Activated naive CD8-positive, alpha-beta T cell (primary cell): ENCODE measurements around the gene FTO.
"Not testable (repeated sequence)": the region's sequence is repeated elsewhere in the genome, so short reads cannot be mapped to it uniquely, and the experiment has no call there.

Experiments used
- H3K27ac Mint-ChIP-seq: one replicate; pipeline ENCODE4 v1.8.0; 2021; ENCODE audit warnings: mixed read lengths
- H3K27me3 Mint-ChIP-seq: one replicate; pipeline ENCODE4 v1.8.0; 2021; ENCODE audit warnings: mixed read lengths
- H3K36me3 Mint-ChIP-seq: one replicate; pipeline ENCODE4 v1.8.0; 2021; ENCODE audit warnings: mixed read lengths
- H3K4me1 Mint-ChIP-seq: one replicate; pipeline ENCODE4 v1.8.0; 2021; ENCODE audit warnings: low read depth, mixed read lengths
- H3K4me3 Mint-ChIP-seq: one replicate; pipeline ENCODE4 v1.8.0; 2021; ENCODE audit warnings: mild to moderate bottlenecking, mixed read lengths
- H3K9me3 Mint-ChIP-seq: one replicate; pipeline ENCODE4 v1.8.0; 2021; ENCODE audit warnings: low read depth, mixed read lengths

Gene FTO

GRCh38 chr16:53690771-53691170 lies 13.2 kb upstream of the FTO start:
- H3K27ac Mint-ChIP-seq, result no peak overlapping the region
- no peak overlapping the region for H3K4me3 Mint-ChIP-seq
- no peaks in the 10 kb centered on the region for H3K9me3 Mint-ChIP-seq
- H3K4me1 Mint-ChIP-seq, result no peaks in the 10 kb centered on the region
- H3K36me3 Mint-ChIP-seq, result peaks cover 22% of the 10 kb centered on the region
- no peaks in the 10 kb centered on the region for H3K27me3 Mint-ChIP-seq

GRCh38 chr16:53692146-53692545 lies 11.8 kb upstream of the FTO start:
- peaks cover 24% of the 10 kb centered on the region for H3K36me3 Mint-ChIP-seq

GRCh38 chr16:53693320-53693719 lies 10.6 kb upstream of the FTO start:
- Mint-ChIP-seq H3K27ac (no peak overlapping the region), H3K9me3 (no peaks in the 10 kb centered on the region), H3K36me3 (peaks cover 24% of the 10 kb centered on the region), H3K27me3 (no peaks in the 10 kb centered on the region), H3K4me1 (no peaks in the 10 kb centered on the region), H3K4me3 (no peak overlapping the region)

More at GRCh38 chr16:53692146-53692545, 11.8 kb upstream of the FTO start:
- Mint-ChIP-seq H3K27ac (no peak overlapping the region), H3K4me3 (no peak overlapping the region), H3K27me3 (no peaks in the 10 kb centered on the region), H3K4me1 (no peaks in the 10 kb centered on the region), H3K9me3 (no peaks in the 10 kb centered on the region)

GRCh38 chr16:53695070-53695469 lies 8.9 kb upstream of the FTO start:
- Mint-ChIP-seq H3K9me3 (no peaks in the 10 kb centered on the region), H3K27me3 (no peaks in the 10 kb centered on the region), H3K36me3 (peaks cover 24% of the 10 kb centered on the region), H3K4me1 (no peaks in the 10 kb centered on the region), H3K27ac (no peak overlapping the region), H3K4me3 (no peak overlapping the region)

DNA sequence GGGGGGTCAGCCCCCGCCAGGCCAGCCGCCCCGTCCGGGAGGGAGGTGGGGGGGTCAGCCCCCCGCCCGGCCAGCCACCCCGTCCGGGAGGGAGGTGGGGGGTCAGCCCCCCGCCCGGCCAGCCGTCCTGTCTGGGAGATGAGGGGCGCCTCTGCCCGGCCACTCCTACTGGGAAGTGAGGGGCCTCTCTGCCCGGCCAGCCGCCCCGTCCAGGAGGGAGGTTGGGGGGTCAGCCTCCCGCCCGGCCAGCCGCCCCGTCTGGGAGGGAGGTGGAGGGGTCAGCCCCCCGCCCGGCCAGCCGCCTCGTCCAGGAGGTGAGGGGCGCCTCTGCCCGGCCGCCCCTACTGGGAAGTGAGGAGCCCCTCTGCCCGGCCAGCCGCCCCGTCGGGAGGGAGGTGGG lies 5.7 kb upstream of the FTO start:
- not testable (repeated sequence) for H3K9me3 Mint-ChIP-seq, H3K27me3 Mint-ChIP-seq, H3K4me1 Mint-ChIP-seq, H3K27ac Mint-ChIP-seq, H3K4me3 Mint-ChIP-seq
- H3K36me3 Mint-ChIP-seq, result peaks cover 12% of the 10 kb centered on the region

- Mint-ChIP-seq H3K27ac (peak overlapping the region; percentile 94), H3K36me3 (peaks cover 13% of the 10 kb centered on the region), H3K9me3 (no peaks in the 10 kb centered on the region), H3K4me3 (peak overlapping the region; percentile 99), H3K4me1 (peaks cover 42% of the 10 kb centered on the region), H3K27me3 (no peaks in the 10 kb centered on the region)
Measured at GRCh38 chr16:53704445-53704813, 473 bp downstream of the FTO start.

- no peak overlapping the region for H3K27ac Mint-ChIP-seq
- H3K9me3 Mint-ChIP-seq, result no peaks in the 10 kb centered on the region
- H3K4me1 Mint-ChIP-seq, result peaks cover 52% of the 10 kb centered on the region
- no peaks in the 10 kb centered on the region for H3K27me3 Mint-ChIP-seq
- no peak overlapping the region for H3K4me3 Mint-ChIP-seq
- peaks cover 28% of the 10 kb centered on the region for H3K36me3 Mint-ChIP-seq
Measured at GRCh38 chr16:53707671-53708070, 3.7 kb downstream of the FTO start.

DNA sequence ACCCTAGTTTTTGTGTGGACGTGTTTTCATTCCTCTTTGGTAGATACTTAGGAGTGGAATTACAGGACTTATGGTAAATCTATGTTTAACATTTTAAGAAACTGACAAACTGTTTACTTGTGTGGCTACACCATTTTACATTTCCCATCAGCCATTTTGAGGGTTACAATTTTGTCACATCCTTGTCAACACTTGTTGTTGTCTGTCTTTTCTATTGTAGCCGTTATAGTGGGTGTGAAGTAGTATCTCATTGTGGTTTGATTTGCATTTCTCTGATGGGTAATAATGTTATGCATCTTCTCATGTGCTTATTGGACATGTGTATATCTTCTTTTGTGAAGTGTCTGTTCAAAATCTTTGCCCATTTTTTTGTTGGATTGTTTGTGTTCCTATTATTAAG lies 4.5 kb downstream of the FTO start:
- Mint-ChIP-seq H3K4me1 (peaks cover 54% of the 10 kb centered on the region), H3K9me3 (no peaks in the 10 kb centered on the region), H3K27me3 (no peaks in the 10 kb centered on the region), H3K4me3 (no peak overlapping the region), H3K36me3 (peaks cover 32% of the 10 kb centered on the region), H3K27ac (no peak overlapping the region)

GRCh38 chr16:53711390-53711789 lies 7.4 kb downstream of the FTO start:
- Mint-ChIP-seq H3K4me1 (peaks cover 55% of the 10 kb centered on the region), H3K27ac (no peak overlapping the region), H3K9me3 (no peaks in the 10 kb centered on the region), H3K36me3 (peaks cover 26% of the 10 kb centered on the region), H3K27me3 (no peaks in the 10 kb centered on the region), H3K4me3 (no peak overlapping the region)

DNA sequence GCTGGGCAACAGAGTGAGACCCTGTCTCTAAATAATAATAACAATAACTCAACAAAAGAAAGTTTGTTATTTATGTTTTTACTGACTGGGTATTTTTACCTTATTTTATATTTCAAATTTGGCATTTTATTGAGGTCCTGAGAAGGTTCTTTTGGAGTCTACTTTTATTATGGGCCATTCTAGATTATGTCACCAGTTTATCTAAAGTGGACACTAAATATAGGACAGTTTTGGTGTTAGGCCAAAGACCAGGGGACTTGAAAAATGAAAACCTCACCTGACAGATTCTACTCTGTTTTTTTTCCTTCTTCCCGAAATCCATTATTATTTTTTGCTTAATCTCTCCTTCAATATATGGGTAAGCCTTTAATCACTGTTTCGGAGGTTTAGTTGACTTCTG lies 8.1 kb downstream of the FTO start:
- Mint-ChIP-seq H3K4me3 (no peak overlapping the region), H3K27me3 (no peaks in the 10 kb centered on the region), H3K36me3 (peaks cover 23% of the 10 kb centered on the region), H3K9me3 (no peaks in the 10 kb centered on the region), H3K4me1 (peaks cover 50% of the 10 kb centered on the region), H3K27ac (no peak overlapping the region)

DNA sequence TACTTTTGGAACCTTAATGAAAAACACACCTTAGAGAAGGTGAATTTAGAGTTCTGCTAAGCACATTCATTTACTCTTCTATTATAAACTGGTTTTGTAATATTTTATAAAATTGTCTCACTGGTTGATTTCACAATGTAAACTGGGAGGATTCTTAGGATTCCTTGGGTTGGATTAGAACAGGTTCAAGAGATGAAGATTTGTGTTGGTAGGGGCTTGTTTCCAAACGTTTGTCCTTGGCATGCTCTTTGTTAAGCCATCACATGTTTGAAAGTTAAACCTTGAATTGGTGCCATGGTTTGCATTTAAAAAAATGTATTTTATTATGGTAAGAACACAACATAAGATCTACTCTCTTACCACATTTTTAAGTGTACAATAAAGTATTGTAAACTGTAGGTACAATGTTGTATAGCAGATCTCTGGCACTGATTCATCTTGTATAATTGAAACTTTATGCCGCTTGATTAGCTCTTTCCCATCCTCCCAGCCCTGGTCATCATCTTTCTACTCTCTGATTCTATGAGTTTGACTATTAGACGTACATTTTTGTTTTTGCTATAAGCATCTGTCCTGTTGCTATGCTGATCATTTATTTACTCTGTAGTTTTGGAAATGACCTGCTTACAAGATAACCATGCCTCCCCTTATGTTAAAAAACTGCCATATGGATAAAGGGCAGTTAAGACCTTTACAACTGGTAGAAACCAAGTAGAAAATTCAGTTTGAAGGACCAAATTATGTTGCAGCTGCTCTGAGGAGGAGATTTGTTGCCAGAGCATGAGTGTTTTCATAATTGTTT lies 9.6 kb downstream of the FTO start:
- Mint-ChIP-seq H3K9me3 (no peaks in the 10 kb centered on the region), H3K36me3 (peaks cover 21% of the 10 kb centered on the region), H3K27ac (no peak overlapping the region), H3K4me3 (no peak overlapping the region), H3K27me3 (no peaks in the 10 kb centered on the region), H3K4me1 (peaks cover 45% of the 10 kb centered on the region)

GRCh38 chr16:53714205-53715022 lies 10.5 kb downstream of the FTO start:
- H3K36me3 Mint-ChIP-seq, result peaks cover 23% of the 10 kb centered on the region
- H3K4me3 Mint-ChIP-seq, result no peak overlapping the region
- H3K27me3 Mint-ChIP-seq, result no peaks in the 10 kb centered on the region
- H3K4me1 Mint-ChIP-seq, result peaks cover 44% of the 10 kb centered on the region
- H3K9me3 Mint-ChIP-seq, result no peaks in the 10 kb centered on the region
- H3K27ac Mint-ChIP-seq, result no peak overlapping the region

- Mint-ChIP-seq H3K36me3 (peaks cover 20% of the 10 kb centered on the region), H3K27me3 (no peaks in the 10 kb centered on the region), H3K27ac (no peak overlapping the region), H3K4me1 (peaks cover 44% of the 10 kb centered on the region), H3K4me3 (no peak overlapping the region), H3K9me3 (no peaks in the 10 kb centered on the region)
Measured at GRCh38 chr16:53715023-53715384, 11.0 kb downstream of the FTO start.

- Mint-ChIP-seq H3K27ac (no peak overlapping the region), H3K9me3 (no peaks in the 10 kb centered on the region), H3K36me3 (peaks cover 9% of the 10 kb centered on the region), H3K4me1 (peaks cover 38% of the 10 kb centered on the region), H3K4me3 (no peak overlapping the region), H3K27me3 (no peaks in the 10 kb centered on the region)
Measured at GRCh38 chr16:53717577-53717976, 13.6 kb downstream of the FTO start.

DNA sequence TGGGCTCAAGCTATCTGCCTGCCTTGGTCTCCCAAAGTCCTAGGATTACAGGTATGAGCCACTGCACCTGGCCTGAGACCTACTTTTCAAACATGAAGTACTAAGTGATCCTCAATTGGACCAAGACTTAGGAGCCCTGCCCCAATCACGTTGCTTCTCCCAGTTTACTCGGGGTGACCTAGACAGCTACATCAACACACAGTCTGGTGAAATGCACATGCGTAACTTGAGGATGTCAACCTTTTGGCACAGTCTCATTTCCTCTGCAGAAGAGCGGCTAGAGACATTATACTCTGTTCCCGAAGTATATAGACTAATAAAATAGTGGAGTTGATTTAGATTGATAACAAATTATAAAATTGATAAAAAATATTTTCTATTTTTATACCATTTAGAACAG lies 17.1 kb downstream of the FTO start:
- Mint-ChIP-seq H3K9me3 (no peaks in the 10 kb centered on the region), H3K27me3 (no peaks in the 10 kb centered on the region), H3K4me1 (peaks cover 24% of the 10 kb centered on the region), H3K27ac (no peak overlapping the region), H3K4me3 (no peak overlapping the region), H3K36me3 (peaks cover 4% of the 10 kb centered on the region)
